Fibroblast of pulmonary artery (primary cell): ENCODE data around the gene IL4R.

Experiments used
- DNase-seq: peaks from one replicate; pipeline ENCODE4 v3.0.0-alpha.2; 2010; ENCODE audit warnings: low read depth
- H3K4me3 ChIP-seq: replicated peaks from 2 replicates; pipeline ENCODE4 v1.5.1; 2011; ENCODE audit warnings: low read depth, mild to moderate bottlenecking, control low read depth, low read length, moderate library complexity
- CTCF ChIP-seq: IDR thresholded peaks from 2 replicates; pipeline ENCODE4 v1.5.1; 2011; ENCODE audit warnings: mild to moderate bottlenecking, control low read depth, low read length, inconsistent platforms; ENCODE audit errors: missing control alignments

IL4R gene

GRCh38 chr16:27313422-27314160, at the start of gene IL4R:
IL4R (plus strand) TSS chr16:27313974; CDS start chr16:27340204, 26,230 bp downstream.
- DNase-seq: peak; percentile 93
- no peak for TF ChIP-seq CTCF
- H3K4me3 ChIP-seq: peak within 1 kb of the TSS; percentile 83

GRCh38 chr16:27264151-27264550, 49.6 kb upstream of the IL4R start:
- no peak for TF ChIP-seq CTCF
- peak; percentile 86 for DNase-seq
- H3K4me3 ChIP-seq: no peak overlapping the region

GRCh38 chr16:27265982-27266381, 47.8 kb upstream of the IL4R start:
- H3K4me3 ChIP-seq: no peak overlapping the region
- no peak for TF ChIP-seq CTCF
- no peak for DNase-seq

GRCh38 chr16:27267037-27267677, 46.6 kb upstream of the IL4R start:
- no peak overlapping the region for H3K4me3 ChIP-seq
- DNase-seq: no peak
- TF ChIP-seq CTCF: no peak

DNA sequence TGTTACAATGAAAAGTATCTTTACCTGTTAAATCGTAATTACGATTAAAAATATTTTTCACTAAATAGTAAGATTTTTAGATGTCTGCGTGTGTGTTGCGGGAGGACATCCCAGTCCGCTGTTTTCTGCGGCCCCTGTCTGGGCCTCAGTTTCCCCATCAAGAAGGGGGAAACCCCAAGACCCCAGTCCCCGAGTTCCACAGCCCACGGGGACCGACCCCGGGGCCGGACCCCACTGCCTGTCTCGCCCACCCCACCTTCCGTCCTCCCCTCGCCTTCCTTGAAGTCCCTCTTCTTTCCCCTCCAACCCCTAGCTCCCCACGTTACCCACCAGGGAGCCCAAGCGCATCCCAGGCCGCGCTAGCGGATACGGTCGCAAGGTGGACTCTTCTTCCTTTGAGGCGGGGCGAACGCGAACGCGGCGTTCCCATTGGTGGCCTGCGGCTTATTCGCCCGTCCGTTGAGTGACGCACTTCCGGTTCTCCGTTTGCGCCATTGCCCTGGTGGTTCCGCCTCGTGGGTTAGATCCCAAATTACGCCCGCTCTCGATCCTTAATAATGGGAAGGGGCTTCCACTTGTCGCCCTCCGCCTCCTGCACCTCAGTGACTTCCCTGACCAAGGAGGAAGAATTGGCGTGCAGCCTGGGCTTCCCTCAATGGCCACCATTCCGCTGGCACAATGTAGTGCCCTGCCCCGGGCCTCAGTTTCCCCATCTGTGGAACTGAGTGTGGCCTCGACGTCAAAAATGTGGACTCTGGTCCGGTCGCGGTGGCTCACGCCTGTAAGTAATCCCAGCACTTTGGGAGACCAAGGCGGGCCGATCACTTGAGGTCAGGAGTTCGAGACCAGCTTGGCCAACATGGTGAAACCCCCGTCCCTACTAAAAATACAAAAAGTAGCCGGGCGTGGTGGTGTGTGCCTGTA, 45.1 kb upstream of the IL4R start, which contains the start of gene NSMCE1:
Gene NSMCE1 (minus strand): TSS at position 397 of the 924 bp plus-strand sequence. CDS start 11,202 bp downstream, outside the sequence.
- peak; percentile 97 for DNase-seq
- peak; percentile 16 for TF ChIP-seq CTCF
- H3K4me3 ChIP-seq: peak within 1 kb of the TSS; percentile 85

GRCh38 chr16:27269300-27270150, 44.2 kb upstream of the IL4R start:
- peak overlapping the region; percentile 85 for H3K4me3 ChIP-seq
- no peak for TF ChIP-seq CTCF
- no peak for DNase-seq
